Astrocyte (in vitro differentiated cells and primary cell): ENCODE data around the gene PALB2.

Source experiments
- CTCF ChIP-seq: IDR thresholded peaks from 2 replicates; pipeline ENCODE4 v1.5.1; 2011; ENCODE audit warnings: low read depth, mild to moderate bottlenecking, inconsistent platforms, low read length, moderate library complexity; ENCODE audit not compliant: insufficient read depth
- EZH2 ChIP-seq: IDR thresholded peaks from 2 replicates; pipeline ENCODE4 v1.6.1; 2012; ENCODE audit warnings: mild to moderate bottlenecking, low read length, inconsistent platforms; ENCODE audit not compliant: insufficient read depth

GRCh38 chr16:23575834-23576233 lies 65.3 kb downstream of the PALB2 start:
- TF ChIP-seq CTCF: peak; percentile 3
- no peak for TF ChIP-seq EZH2
